B cell (primary cell): ENCODE measurements around the gene ID1. TPM values are rescaled to one million over a fixed set of nuclear protein-coding genes. Genes with fewer than 3 reads are reported as not detected.
A peak's percentile ranks its signal among the peaks of the same experiment; 100 is the strongest.

Experiments used
- ATAC-seq: fragments of 200-7000 bp; cut with Tn5 transposase; one replicate; pipeline ENCODE4 v1.10.0; 2021; ENCODE audit warnings: low read depth, mild to moderate bottlenecking, moderate number of reproducible peaks, moderate library complexity
- CTCF ChIA-PET: fragments of 350-600 bp; sonication (Branson Sonifier 250); formaldehyde crosslinking; loops from one replicate; lab custom pipeline; 2021; ENCODE audit warnings: antibody characterized with exemption, inconsistent platforms; lab: Charles Lee
- POLR2A ChIA-PET: fragments of 350-600 bp; sonication (Branson Sonifier 250); formaldehyde crosslinking; loops from one replicate; lab custom pipeline; 2021; ENCODE audit warnings: antibody characterized with exemption; lab: Charles Lee
- DNase-seq: peaks from one replicate; pipeline ENCODE4 v3.0.0; 2013
- H2AFZ ChIP-seq: 2 replicates; pipeline ENCODE4 v1.6.1; 2012; ENCODE audit warnings: mild to moderate bottlenecking, low read depth, low read length; ENCODE audit not compliant: insufficient read depth, poor library complexity, severe bottlenecking
- H3K27ac ChIP-seq, 2 donors: 1 replicate in 1 of 2; 2 replicates in 1 of 2; pipeline ENCODE4 v1.5.1; 2012 to 2013; ENCODE audit warnings: low read length in 2 of 2, mild to moderate bottlenecking in 2 of 2, moderate library complexity in 1 of 2
- H3K27me3 ChIP-seq, 4 experiments: fragments of 200-600 bp in 1 of 4; sonication (generic) in 1 of 4; replicated peaks in 1 of 4; 1 replicate in 2 of 4; 2 replicates in 2 of 4; pipeline versions ENCODE4 v1.6.1 to v1.7.0; 2013 to 2016; ENCODE audit warnings: low read length in 3 of 4, mild to moderate bottlenecking in 2 of 4, mixed read lengths in 1 of 4, moderate library complexity in 1 of 4; ENCODE audit not compliant: insufficient read depth in 4 of 4, control insufficient read depth in 3 of 4; ENCODE audit errors: control extremely low read depth in 1 of 4
- H3K36me3 ChIP-seq, 2 experiments: replicated peaks in 1 of 2; 1 replicate in 1 of 2; 2 replicates in 1 of 2; pipeline versions ENCODE4 v1.6.1 to v1.7.1; 2013; ENCODE audit warnings: low read length in 1 of 2; ENCODE audit not compliant: insufficient read depth in 2 of 2, control insufficient read depth in 1 of 2; ENCODE audit errors: control extremely low read depth in 1 of 2, extremely low read depth in 1 of 2
- H3K4me1 ChIP-seq, 2 donors: fragments of 200-600 bp in 1 of 2; sonication (generic) in 1 of 2; 1 replicate in 1 of 2; 2 replicates in 1 of 2; pipeline versions ENCODE4 v1.5.1 to v1.6.1; 2013 to 2017; ENCODE audit warnings: low read length in 2 of 2; ENCODE audit not compliant: control insufficient read depth in 2 of 2, insufficient read depth in 2 of 2
- H3K4me2 ChIP-seq: replicated peaks from 2 replicates; pipeline ENCODE3; 2012; ENCODE audit warnings: mild to moderate bottlenecking, low read depth, low read length; ENCODE audit not compliant: poor library complexity, severe bottlenecking
- H3K4me3 ChIP-seq, 5 experiments: fragments of 200-600 bp in 1 of 5; sonication (generic) in 1 of 5; 1 replicate in 3 of 5; 2 replicates in 2 of 5; pipeline versions ENCODE4 v1.5.1 to v1.7.0; 2011 to 2016; ENCODE audit warnings: low read length in 4 of 5, mild to moderate bottlenecking in 4 of 5, low read depth in 2 of 5, control low read depth in 1 of 5, moderate library complexity in 1 of 5; ENCODE audit not compliant: insufficient read depth in 1 of 5; ENCODE audit errors: control extremely low read depth in 1 of 5, extremely low read depth in 1 of 5
- H3K79me2 ChIP-seq: fragments of 200-600 bp; sonication (generic); one replicate; pipeline ENCODE4 v1.6.0; 2016; ENCODE audit warnings: low read length; ENCODE audit not compliant: control insufficient read depth, insufficient read depth
- H3K9ac ChIP-seq: fragments of 200-600 bp; sonication (generic); 2 replicates; pipeline ENCODE4 v1.6.1; 2017; ENCODE audit warnings: mild to moderate bottlenecking, low read length, moderate library complexity
- H3K9me3 ChIP-seq, 3 donors: one replicate each; pipeline versions ENCODE4 v1.6.1 to v1.7.1; 2013; ENCODE audit warnings: low read length in 2 of 3; ENCODE audit not compliant: control insufficient read depth in 2 of 3, insufficient read depth in 1 of 3; ENCODE audit errors: control extremely low read depth in 1 of 3
- H4K20me1 ChIP-seq: 2 replicates; pipeline ENCODE4 v1.6.0; 2012; ENCODE audit warnings: mild to moderate bottlenecking, low read length; ENCODE audit not compliant: insufficient read depth, control insufficient read depth, poor library complexity, severe bottlenecking
- H3K27ac Mint-ChIP-seq: one replicate; pipeline ENCODE4 v1.8.0; 2021; ENCODE audit warnings: mixed read lengths
- H3K27me3 Mint-ChIP-seq: one replicate; pipeline ENCODE4 v1.8.0; 2021; ENCODE audit warnings: mixed read lengths
- H3K4me1 Mint-ChIP-seq: one replicate; pipeline ENCODE4 v1.8.0; 2021; ENCODE audit warnings: mixed read lengths
- H3K4me3 Mint-ChIP-seq: one replicate; pipeline ENCODE4 v1.8.0; 2021; ENCODE audit warnings: mixed read lengths
- H3K9me3 Mint-ChIP-seq: one replicate; pipeline ENCODE4 v1.8.0; 2022; ENCODE audit warnings: mixed read lengths; ENCODE audit not compliant: insufficient read depth
- CTCF ChIP-seq: fragments of 200-600 bp; IDR thresholded peaks from one replicate; pipeline ENCODE4 v1.8.0; 2022; ENCODE audit warnings: antibody characterized with exemption, mild to moderate bottlenecking
- EZH2 ChIP-seq: IDR thresholded peaks from 2 replicates; pipeline ENCODE4 v1.6.1; 2012; ENCODE audit warnings: borderline replicate concordance, low read depth, mild to moderate bottlenecking, moderate library complexity, low read length; ENCODE audit not compliant: insufficient read depth, poor library complexity, severe bottlenecking
- WGBS: methylation state at CpG from one replicate; pipeline ENCODE4 v1.1.5; 2013; ENCODE audit warnings: missing lambda C conversion rate; ENCODE audit not compliant: insufficient coverage; 5-methylcytosine and 5-hydroxymethylcytosine counted together
- intact Hi-C: fragments of 100-400 bp; cut with micrococcal nuclease; formaldehyde crosslinking; loops from one replicate; pipeline ENCODE4 v1.10.0; 2022
- polyA minus RNA-seq: library from RNA; depleted of rRNA, polyadenylated mRNA; stranded (reverse); fragments of >200 nt; gene quantifications from 2 replicates; pipeline ENCODE4 v1.2.3, GENCODE V29; 2012
- polyA plus RNA-seq: library from polyadenylated mRNA; depleted of rRNA; stranded (reverse); fragments of >200 nt; gene quantifications from 2 replicates; pipeline ENCODE4 v1.2.3, GENCODE V29; 2012
- total RNA-seq, 2 donors: library from RNA; stranded (reverse); fragments of 120-200 nt in 1 of 2; gene quantifications; 1 replicate in 1 of 2; 2 replicates in 1 of 2; pipeline versions ENCODE4 v1.2.3 to v1.2.4, GENCODE V29; 2013 to 2022

Gene ID1
- total RNA-seq = 3.4 and 4.4 TPM in 2 replicates
- 1.6 TPM for total RNA-seq (2013)
- 17.8 and 68.2 TPM in 2 replicates for polyA plus RNA-seq
- 18.9 and 66.3 TPM in 2 replicates for polyA minus RNA-seq

- ATAC-seq (peak; percentile 90), DNase-seq (peak; percentile 92)
- H3K27ac Mint-ChIP-seq = peak within 1 kb of the TSS; percentile 74
- Histone ChIP-seq H3K4me1 (peaks cover 24 to 26% of the 10 kb centered on the region in 2 donors), H3K4me3 (peak within 1 kb of the TSS; percentile 50 to 79 (median 66)), H3K27ac (peak within 1 kb of the TSS in 1 of 2 donors; percentile 24), H3K4me2 (peak within 1 kb of the TSS; percentile 94), H3K9ac (peak within 1 kb of the TSS; percentile 78), H3K36me3 (no peaks in the 10 kb centered on the region), H3K79me2 (no peaks in the 10 kb centered on the region), H3K9me3 (peaks cover 0 to 4% (median 0%) of the 10 kb centered on the region in 3 donors), H3K27me3 (peaks cover 0 to 66% (median 35%) of the 10 kb centered on the region in 4 experiments), H4K20me1 (no peaks in the 10 kb centered on the region), H2AFZ (peak within 1 kb of the TSS; percentile 76)
- peak within 1 kb of the TSS; percentile 96 for H3K4me3 Mint-ChIP-seq
- TF ChIP-seq CTCF = peak; percentile 1
- TF ChIP-seq EZH2 = no peak
- H3K9me3 Mint-ChIP-seq = no peaks in the 10 kb centered on the region
- intact Hi-C loops = loop anchor here (1.0 to 2.0 kb wide), 4 partner anchors 8 to 118 kb away; partner anchors contain the start of genes BCL2L1 and HM13
- peaks cover 45% of the 10 kb centered on the region for H3K27me3 Mint-ChIP-seq
- CTCF ChIA-PET = interaction anchor here (0.9 to 4.8 kb wide), 8 partner anchors 7 to 119 kb away, joined by 3 to 55 read pairs (median 26); no protein-coding TSS in a partner anchor
- peaks cover 29% of the 10 kb centered on the region for H3K4me1 Mint-ChIP-seq
- POLR2A ChIA-PET = interaction anchor here (0.5 to 1.8 kb wide), 6 partner anchors 27 to 131 kb away, joined by 3 to 11 read pairs (median 5); no protein-coding TSS in a partner anchor
- WGBS = under 1% methylated on average over 74 of the region's 74 CpGs
These were observed at the start of gene ID1 for GRCh38 chr20:31605031-31605901. Gene ID1 (plus strand): TSS chr20:31605289. CDS start chr20:31605388, 99 bp downstream.
